Retinal pigment epithelial cell (primary cell): ENCODE data around the gene BCAS1.

Experiments
- DNase-seq: peaks from one replicate; pipeline ENCODE4 v3.0.0-alpha.2; 2010; ENCODE audit warnings: low read depth
- H3K4me3 ChIP-seq: 2 replicates; pipeline ENCODE4 v1.5.1; 2011; ENCODE audit warnings: mild to moderate bottlenecking, low read length, control low read depth, moderate library complexity
- CTCF ChIP-seq: conservative IDR thresholded peaks from 2 replicates; pipeline ENCODE4 v1.5.1; 2011; ENCODE audit warnings: low read depth, low read length, control low read depth, inconsistent platforms

BCAS1 gene

DNA sequence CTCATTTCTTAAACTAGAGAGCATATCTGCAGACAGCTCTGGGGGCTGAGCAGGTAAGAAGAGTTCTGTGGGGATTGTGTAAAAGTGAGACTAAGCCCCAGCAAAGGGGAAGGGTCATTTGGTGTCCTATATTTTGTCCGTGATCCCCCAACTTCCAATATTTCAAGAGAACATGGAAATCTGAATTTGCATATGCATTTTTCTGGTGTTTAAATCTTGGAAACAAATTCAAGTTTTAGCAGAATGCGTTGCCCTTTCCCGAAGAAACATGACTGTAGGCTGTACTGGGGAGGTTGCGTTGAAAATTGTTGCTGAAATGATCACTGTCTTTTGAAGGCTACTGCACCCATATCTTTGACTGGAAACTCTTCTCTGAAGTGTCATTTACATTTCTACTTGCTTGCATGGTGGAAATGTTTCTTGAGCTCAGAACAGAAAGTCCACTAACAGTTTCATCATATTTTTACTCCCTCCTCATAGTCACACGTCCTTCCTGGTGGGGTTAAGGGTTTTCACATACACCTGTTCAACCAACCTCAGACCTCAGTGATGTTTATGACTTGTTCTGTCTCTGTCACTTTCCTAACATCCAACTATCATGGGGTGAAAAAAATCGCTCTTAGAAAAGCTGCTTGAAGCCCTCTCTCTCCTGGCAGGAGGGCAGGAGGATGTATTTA lies 140.3 kb downstream of the BCAS1 start:
- H3K4me3 ChIP-seq, result no peak overlapping the region
- TF ChIP-seq CTCF, result no peak
- DNase-seq, result no peak

DNA sequence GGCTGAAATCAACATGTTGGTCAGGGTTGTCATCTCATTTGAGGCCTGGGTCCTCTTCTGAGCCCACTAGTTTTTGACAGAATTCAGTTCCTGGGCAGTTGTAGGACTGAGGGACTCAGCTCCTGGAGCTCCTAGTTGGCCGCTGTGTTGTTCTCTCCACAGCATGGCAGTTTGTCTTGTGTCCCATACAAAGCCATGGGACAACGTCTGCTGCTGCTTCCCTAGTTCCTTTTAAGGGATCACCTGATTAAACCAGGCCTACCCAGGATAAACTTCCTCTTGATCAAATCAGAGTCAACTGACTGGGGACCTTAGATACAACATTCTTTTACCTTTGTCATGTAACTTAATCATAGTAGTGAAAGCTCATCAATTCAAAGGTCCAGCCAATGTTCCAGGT lies 141.0 kb downstream of the BCAS1 start:
- TF ChIP-seq CTCF, result no peak
- no peak overlapping the region for H3K4me3 ChIP-seq
- DNase-seq, result no peak

DNA sequence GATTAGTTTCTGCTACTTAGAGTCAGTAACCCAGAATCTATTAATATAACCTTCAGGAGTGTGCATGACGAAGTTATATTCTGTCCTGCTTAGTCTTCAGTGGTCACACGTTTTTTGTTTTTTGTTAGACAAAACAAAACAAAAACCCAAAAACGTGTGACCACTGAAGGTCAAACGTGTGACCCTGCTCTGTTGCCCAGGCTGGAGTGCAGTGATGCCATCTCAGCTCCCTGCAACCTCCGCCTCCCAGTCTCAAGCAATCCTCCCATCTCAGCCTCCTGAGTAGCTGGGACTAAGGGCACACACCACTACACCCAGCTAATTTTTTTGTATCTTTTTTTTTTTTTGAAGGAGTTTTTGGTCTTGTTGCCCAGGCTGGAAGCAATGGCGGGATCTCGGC lies 142.4 kb downstream of the BCAS1 start:
- no peak overlapping the region for H3K4me3 ChIP-seq
- DNase-seq, result no peak
- TF ChIP-seq CTCF, result no peak

- no peak for DNase-seq
These were observed 143.9 kb downstream of the BCAS1 start for GRCh38 chr20:53926428-53927028.

DNA sequence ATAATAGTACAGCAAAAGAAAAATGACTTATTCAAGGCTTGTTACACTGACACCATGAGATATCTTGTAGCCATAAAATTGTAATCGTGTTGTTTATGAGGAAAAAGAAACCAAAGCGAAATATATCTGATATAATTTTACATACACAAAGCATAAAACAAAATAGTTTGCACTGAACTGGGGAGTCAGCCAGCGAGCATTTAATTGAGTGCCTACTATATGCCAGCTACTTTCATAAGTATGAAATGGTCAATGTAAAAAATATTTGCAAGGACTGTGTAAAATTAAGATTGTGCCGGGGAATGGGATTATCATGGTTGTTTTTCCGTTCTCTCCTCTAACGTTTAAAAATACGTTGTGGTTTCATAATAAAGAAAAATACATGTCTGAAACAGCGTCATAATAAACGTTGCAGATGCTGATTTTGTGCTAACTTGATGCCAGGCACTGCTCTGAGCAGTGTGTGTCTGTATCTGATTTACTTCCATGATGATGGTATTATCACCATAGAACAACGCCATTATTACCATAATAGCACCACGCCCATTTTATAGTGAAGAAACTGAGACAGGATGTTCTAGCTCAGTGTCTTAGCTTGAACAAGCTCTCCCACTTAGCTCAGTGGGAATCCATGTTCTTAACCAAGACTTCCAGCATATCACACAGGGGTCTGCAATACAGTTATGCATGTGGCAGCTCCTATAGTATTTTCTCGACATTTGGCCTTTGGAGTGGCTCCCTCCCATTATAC lies 144.6 kb downstream of the BCAS1 start:
- no peak for TF ChIP-seq CTCF
- H3K4me3 ChIP-seq, result no peak overlapping the region
- no peak for DNase-seq

More at GRCh38 chr20:53926428-53927028, 143.9 kb downstream of the BCAS1 start:
- H3K4me3 ChIP-seq, result no peak overlapping the region
- TF ChIP-seq CTCF, result no peak

- no peak overlapping the region for H3K4me3 ChIP-seq
- TF ChIP-seq CTCF, result no peak
These were observed 146.6 kb downstream of the BCAS1 start for GRCh38 chr20:53923566-53924369.

More at GRCh38 chr20:53923566-53924369, 146.6 kb downstream of the BCAS1 start:
- DNase-seq, result no peak
